ENCODE results near the gene HRH2.

DNA sequence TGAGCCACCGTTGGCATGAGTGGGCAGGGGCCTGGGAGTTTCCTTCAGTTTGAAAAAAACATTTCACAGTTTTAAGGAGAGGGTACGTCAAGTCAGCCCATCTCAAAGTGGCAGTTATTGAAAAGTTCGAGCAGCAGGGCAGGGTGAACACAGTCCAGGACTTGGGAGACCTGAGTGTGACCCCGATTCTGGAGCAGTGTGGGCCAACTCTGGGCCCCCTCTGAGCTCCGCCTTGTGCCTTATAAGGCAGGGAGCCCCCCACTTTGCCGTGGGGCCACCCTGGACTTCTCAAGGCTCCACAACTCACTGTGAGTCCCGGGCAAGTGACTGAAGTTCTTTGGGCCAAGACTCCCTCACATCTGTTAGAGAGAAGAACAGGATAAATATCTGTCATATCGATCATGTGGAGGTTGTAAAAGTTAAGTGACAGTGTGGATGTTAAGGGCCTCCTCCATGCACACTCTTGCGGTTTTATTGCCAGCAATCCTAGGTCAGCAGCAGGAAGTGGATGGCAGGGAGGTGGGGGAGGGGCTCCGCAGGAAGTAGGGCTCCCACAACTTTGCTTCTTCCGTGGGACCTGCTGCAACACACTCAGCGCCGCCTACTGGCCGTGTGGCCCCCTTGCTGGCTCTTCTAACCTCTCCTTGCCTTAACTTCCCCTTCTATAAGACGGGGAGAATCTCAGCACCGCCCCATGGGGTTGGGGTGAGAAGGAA is 38.4 kb downstream of the HRH2 start:
- TF ChIP-seq POLR2A (IDR thresholded peaks at IDR 0.05; ENCODE audit: low read depth, low read length) = no peak
- no peak for TF ChIP-seq POLR2AphosphoS5 (IDR thresholded peaks at IDR 0.05; ENCODE audit: low read depth, low read length)
